Measurements from ENCODE around the gene RTN4RL2. TPM values are rescaled to one million over a fixed set of nuclear protein-coding genes. Genes with fewer than 3 reads are reported as not detected.

Gene RTN4RL2
- total and polyA plus RNA-seq, 2 donors (not counting 3 experiments of a cell fraction or from before 2014, with no cell fraction given): 0.35 to 1.3 TPM

DNA sequence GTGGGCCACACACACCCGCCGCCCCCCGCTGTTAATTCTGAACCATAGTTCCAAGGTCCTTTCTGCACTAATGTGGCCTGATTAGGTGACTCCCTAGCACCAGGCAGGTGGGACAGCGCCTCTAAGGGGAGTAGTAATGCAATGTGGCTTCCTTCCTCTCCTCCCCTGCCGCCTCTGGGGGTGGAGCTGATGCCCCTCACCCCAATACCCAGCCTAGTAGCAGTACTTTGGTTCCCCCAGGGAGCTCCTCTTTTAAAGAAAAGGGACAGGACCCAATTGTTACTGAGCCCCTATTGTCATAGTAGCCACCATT is 14.4 kb downstream of the RTN4RL2 start:
- intact Hi-C loops (cut with micrococcal nuclease): no loop called here
- BruUV-seq (replicated peaks): no TSS peak
- no peak for FAIRE-seq

More for the DNA sequence above, 14.4 kb downstream of the RTN4RL2 start:
- no peaks in the 10 kb centered on the region for H3K9me3 ChIP-seq (replicated peaks; ENCODE audit: control insufficient read depth, insufficient read depth, low read length)
- ChIA-PET CTCF (interaction anchor here (1.0 to 3.5 kb wide), 6 partner anchors 10 to 170 kb away, joined by 3 to 25 read pairs (median 11); partner anchors contain the start of gene RTN4RL2), POLR2A (no interaction called here)
- H3K79me2 ChIP-seq (ENCODE audit: control insufficient read depth, insufficient read depth, low read length): no peaks in the 10 kb centered on the region
- H3K4me2 ChIP-seq (ENCODE audit: insufficient read depth, low read length): no peak overlapping the region
- H3K9ac ChIP-seq (replicated peaks; ENCODE audit: extremely low read depth, insufficient read depth, low read length): no peak overlapping the region
- no peaks in the 10 kb centered on the region for H3K36me3 ChIP-seq (ENCODE audit: control insufficient read depth in 2 of 2, extremely low read depth in 1 of 2, insufficient read depth in 2 of 2, low read length in 2 of 2)
- H4K20me1 ChIP-seq (replicated peaks; ENCODE audit: control insufficient read depth, extremely low read depth, insufficient read depth, low read length): no peaks in the 10 kb centered on the region
- H2AFZ ChIP-seq (ENCODE audit: low read depth, low read length): no peak overlapping the region
- dilution Hi-C loops (cut with MboI; ENCODE audit: extremely low pct_ligation_motif_present, low sequenced_read_pairs): no loop called here
- H3K9me1 ChIP-seq (replicated peaks; ENCODE audit: control insufficient read depth, extremely low read depth, insufficient read depth, low read length): no peaks in the 10 kb centered on the region
- H3K27ac ChIP-seq (ENCODE audit: insufficient read depth, low read depth, low read length): no peak overlapping the region
- H3K27me3 ChIP-seq (ENCODE audit: control insufficient read depth in 2 of 2, insufficient read depth in 2 of 2, low read length in 2 of 2): peaks cover 5 to 27% of the 10 kb centered on the region in 2 experiments
- H3K4me3 ChIP-seq (replicated peaks in 1 of 3; ENCODE audit: insufficient read depth in 1 of 3, low read depth in 1 of 3, low read length in 3 of 3): no peak overlapping the region
- no peak for DNase-seq (ENCODE audit: low read depth, low spot score)
- no peak for TF ChIP-seq POLR2A (IDR thresholded peaks at IDR 0.05; ENCODE audit: low read depth, low read length)
- no peak for TF ChIP-seq EZH2 (IDR thresholded peaks at IDR 0.05; ENCODE audit: borderline replicate concordance, low read depth, low read length, severe bottlenecking)
- TF ChIP-seq MYC (IDR thresholded peaks at IDR 0.05; ENCODE audit: low read depth, low read length): no peak
- TF ChIP-seq GATA2 (IDR thresholded peaks at IDR 0.05; ENCODE audit: insufficient read depth, insufficient read length, low read depth, low read length): no peak
- no peak for TF ChIP-seq JUN (IDR thresholded peaks at IDR 0.05; ENCODE audit: borderline replicate concordance, insufficient read depth, insufficient read length, low read depth)
- no peak for TF ChIP-seq FOS (IDR thresholded peaks at IDR 0.05; ENCODE audit: borderline replicate concordance, insufficient read depth, low read length)
- TF ChIP-seq, protein P1, sequence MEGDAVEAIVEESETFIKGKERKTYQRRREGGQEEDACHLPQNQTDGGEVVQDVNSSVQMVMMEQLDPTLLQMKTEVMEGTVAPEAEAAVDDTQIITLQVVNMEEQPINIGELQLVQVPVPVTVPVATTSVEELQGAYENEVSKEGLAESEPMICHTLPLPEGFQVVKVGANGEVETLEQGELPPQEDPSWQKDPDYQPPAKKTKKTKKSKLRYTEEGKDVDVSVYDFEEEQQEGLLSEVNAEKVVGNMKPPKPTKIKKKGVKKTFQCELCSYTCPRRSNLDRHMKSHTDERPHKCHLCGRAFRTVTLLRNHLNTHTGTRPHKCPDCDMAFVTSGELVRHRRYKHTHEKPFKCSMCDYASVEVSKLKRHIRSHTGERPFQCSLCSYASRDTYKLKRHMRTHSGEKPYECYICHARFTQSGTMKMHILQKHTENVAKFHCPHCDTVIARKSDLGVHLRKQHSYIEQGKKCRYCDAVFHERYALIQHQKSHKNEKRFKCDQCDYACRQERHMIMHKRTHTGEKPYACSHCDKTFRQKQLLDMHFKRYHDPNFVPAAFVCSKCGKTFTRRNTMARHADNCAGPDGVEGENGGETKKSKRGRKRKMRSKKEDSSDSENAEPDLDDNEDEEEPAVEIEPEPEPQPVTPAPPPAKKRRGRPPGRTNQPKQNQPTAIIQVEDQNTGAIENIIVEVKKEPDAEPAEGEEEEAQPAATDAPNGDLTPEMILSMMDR (IDR thresholded peaks at IDR 0.05; ENCODE audit: extremely low read depth in 1 of 2, insufficient read depth in 1 of 2, low read depth in 1 of 2, low read length in 2 of 2): no peak
- TF ChIP-seq, protein P2, sequence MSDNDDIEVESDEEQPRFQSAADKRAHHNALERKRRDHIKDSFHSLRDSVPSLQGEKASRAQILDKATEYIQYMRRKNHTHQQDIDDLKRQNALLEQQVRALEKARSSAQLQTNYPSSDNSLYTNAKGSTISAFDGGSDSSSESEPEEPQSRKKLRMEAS (IDR thresholded peaks at IDR 0.05; ENCODE audit: insufficient read depth, insufficient read length): no peak
- no peak for TF ChIP-seq POLR2AphosphoS5 (IDR thresholded peaks at IDR 0.05; ENCODE audit: insufficient read depth, low read depth, low read length)
- peaks cover 7% of the 10 kb centered on the region for H3K4me1 ChIP-seq (ENCODE audit: control insufficient read depth, extremely low read depth, insufficient read depth, low read length)

Data from endothelial cell of umbilical vein (primary cell).